CD4-positive, alpha-beta memory T cell (primary cell): ENCODE measurements around the gene NAP1L5. TPM values are rescaled to one million over a fixed set of nuclear protein-coding genes. Genes with fewer than 3 reads are reported as not detected.
A peak's percentile ranks its signal among the peaks of the same experiment; 100 is the strongest.

Source experiments
- CTCF ChIA-PET: fragments of 350-600 bp; sonication (Branson Sonifier 250); formaldehyde crosslinking; loops from one replicate; lab custom pipeline; 2021; ENCODE audit warnings: inconsistent platforms; ENCODE audit not compliant: partially characterized antibody; lab: Charles Lee
- POLR2A ChIA-PET: fragments of 350-600 bp; sonication (Branson Sonifier 250); formaldehyde crosslinking; loops from one replicate; lab custom pipeline; 2021; ENCODE audit not compliant: partially characterized antibody; lab: Charles Lee
- DNase-seq, 5 donors: peaks; one replicate each; pipeline versions ENCODE4 v3.0.0 to v3.0.0-alpha.2; 2020 to 2022; ENCODE audit warnings: mixed read lengths in 1 of 5
- H3K27ac ChIP-seq: one replicate; pipeline ENCODE4 v1.7.0; 2013; ENCODE audit warnings: low read depth, low read length
- H3K27me3 ChIP-seq: 2 replicates; pipeline ENCODE4 v1.7.0; 2013; ENCODE audit warnings: mild to moderate bottlenecking, low read length, moderate library complexity; ENCODE audit not compliant: insufficient read depth
- H3K36me3 ChIP-seq: 2 replicates; pipeline ENCODE4 v1.7.0; 2013; ENCODE audit warnings: mild to moderate bottlenecking, low read length, moderate library complexity; ENCODE audit not compliant: insufficient read depth
- H3K4me1 ChIP-seq: 2 replicates; pipeline ENCODE4 v1.7.0; 2013; ENCODE audit warnings: mild to moderate bottlenecking, low read length, moderate library complexity; ENCODE audit not compliant: insufficient read depth
- H3K4me3 ChIP-seq, 2 donors: one replicate each; pipeline ENCODE4 v1.7.0; 2013; ENCODE audit warnings: low read length in 2 of 2, mild to moderate bottlenecking in 1 of 2
- H3K9me3 ChIP-seq, 2 donors: one replicate each; pipeline ENCODE4 v1.7.0; 2013; ENCODE audit warnings: low read length in 2 of 2, control low read depth in 1 of 2; ENCODE audit not compliant: control insufficient read depth in 1 of 2
- H3K27ac Mint-ChIP-seq, 7 donors: one replicate each; pipeline ENCODE4 v1.8.0; 2020 to 2021; ENCODE audit warnings: mixed read lengths in 7 of 7, mild to moderate bottlenecking in 6 of 7, inconsistent platforms in 3 of 7, moderate library complexity in 3 of 7
- H3K27me3 Mint-ChIP-seq, 2 donors: one replicate each; pipeline ENCODE4 v1.8.0; 2020 to 2021; ENCODE audit warnings: mixed read lengths in 2 of 2
- H3K36me3 Mint-ChIP-seq, 2 donors: one replicate each; pipeline ENCODE4 v1.8.0; 2020 to 2021; ENCODE audit warnings: mixed read lengths in 2 of 2, inconsistent platforms in 1 of 2, mild to moderate bottlenecking in 1 of 2
- H3K4me1 Mint-ChIP-seq, 4 donors: one replicate each; pipeline ENCODE4 v1.8.0; 2020 to 2021; ENCODE audit warnings: mixed read lengths in 4 of 4, mild to moderate bottlenecking in 1 of 4
- H3K4me3 Mint-ChIP-seq, 8 donors: one replicate each; pipeline ENCODE4 v1.8.0; 2020 to 2021; ENCODE audit warnings: mixed read lengths in 8 of 8, mild to moderate bottlenecking in 7 of 8, moderate library complexity in 6 of 8, inconsistent platforms in 3 of 8
- H3K9me3 Mint-ChIP-seq, 8 donors: one replicate each; pipeline ENCODE4 v1.8.0; 2020 to 2021; ENCODE audit warnings: mixed read lengths in 8 of 8, mild to moderate bottlenecking in 5 of 8, inconsistent platforms in 3 of 8, moderate library complexity in 1 of 8
- intact Hi-C: fragments of 100-400 bp; cut with micrococcal nuclease; formaldehyde crosslinking; loops from one replicate; pipeline ENCODE4 v1.15.1; 2023
- polyA plus RNA-seq, 2 donors: library from polyadenylated mRNA; unstranded; fragments of 300-500 nt; fragmentation: Illumina TruSeq; gene quantifications; one replicate each; pipeline ENCODE4 v1.2.3, GENCODE V29; 2021
- total RNA-seq, 2 experiments: library from RNA; stranded (reverse); gene quantifications; one replicate each; pipeline ENCODE4 v1.2.3, GENCODE V29; 2021

Gene NAP1L5
- total and polyA plus RNA-seq, 4 experiments from 2014 or later: 1.2 to 3.9 (median 2.5) TPM

GRCh38 chr4:88673886-88674285 is 23.7 kb downstream of the NAP1L5 start:
- no peaks in the 10 kb centered on the region for H3K27me3 Mint-ChIP-seq
- H3K36me3 Mint-ChIP-seq: peaks cover 54 to 71% of the 10 kb centered on the region in 2 donors
- POLR2A ChIA-PET: no interaction called here
- intact Hi-C loops: loop anchor here (10.0 kb wide), 1 partner anchor 459 kb away; no protein-coding TSS in a partner anchor
- no peak overlapping the region for H3K4me3 Mint-ChIP-seq
- no peak overlapping the region for H3K27ac ChIP-seq
- CTCF ChIA-PET: interaction anchor here (0.8 to 1.5 kb wide), 4 partner anchors 11 to 134 kb away, joined by 3 to 5 read pairs (median 3); no protein-coding TSS in a partner anchor
- peak overlapping the region in 4 of 7 donors; percentile 10 to 66 (median 38) for H3K27ac Mint-ChIP-seq
- H3K27me3 ChIP-seq: no peaks in the 10 kb centered on the region
- peaks cover 0 to 5% (median 4%) of the 10 kb centered on the region in 4 donors for H3K4me1 Mint-ChIP-seq
- H3K9me3 Mint-ChIP-seq: no peaks in the 10 kb centered on the region
- DNase-seq: no peak
- no peak overlapping the region for H3K4me3 ChIP-seq
- H3K9me3 ChIP-seq: no peaks in the 10 kb centered on the region
- H3K4me1 ChIP-seq: no peaks in the 10 kb centered on the region
- peaks cover 25% of the 10 kb centered on the region for H3K36me3 ChIP-seq

GRCh38 chr4:88672987-88673386 is 24.6 kb downstream of the NAP1L5 start:
- ChIA-PET CTCF (interaction anchor here (0.8 to 1.5 kb wide), 6 partner anchors 10 to 133 kb away, joined by 3 to 5 read pairs (median 3); no protein-coding TSS in a partner anchor), POLR2A (no interaction called here)
- no peaks in the 10 kb centered on the region for H3K9me3 Mint-ChIP-seq
- H3K4me3 ChIP-seq: no peak overlapping the region
- intact Hi-C loops: loop anchor here (10.0 kb wide), 1 partner anchor 458 kb away; no protein-coding TSS in a partner anchor
- peaks cover 53 to 70% of the 10 kb centered on the region in 2 donors for H3K36me3 Mint-ChIP-seq
- no peaks in the 10 kb centered on the region for H3K4me1 ChIP-seq
- no peaks in the 10 kb centered on the region for H3K27me3 ChIP-seq
- no peaks in the 10 kb centered on the region for H3K9me3 ChIP-seq
- H3K4me3 Mint-ChIP-seq: no peak overlapping the region
- DNase-seq: peak in 3 of 5 donors; percentile 12 to 25 (median 20)
- no peak overlapping the region for H3K27ac ChIP-seq
- H3K4me1 Mint-ChIP-seq: peaks cover 0 to 5% (median 4%) of the 10 kb centered on the region in 4 donors
- peak overlapping the region in 3 of 7 donors; percentile 9 to 38 (median 12) for H3K27ac Mint-ChIP-seq
- peaks cover 17% of the 10 kb centered on the region for H3K36me3 ChIP-seq
- H3K27me3 Mint-ChIP-seq: no peaks in the 10 kb centered on the region

- H3K27ac ChIP-seq: no peak overlapping the region
- Mint-ChIP-seq H3K27ac (no peak overlapping the region), H3K4me3 (no peak overlapping the region), H3K4me1 (peaks cover 5 to 10% (median 7%) of the 10 kb centered on the region in 4 donors), H3K9me3 (peaks cover 0 to 2% (median 0%) of the 10 kb centered on the region in 8 donors), H3K36me3 (peaks cover 40 to 65% of the 10 kb centered on the region in 2 donors), H3K27me3 (no peaks in the 10 kb centered on the region)
- H3K36me3 ChIP-seq: peaks cover 9% of the 10 kb centered on the region
- DNase-seq: no peak
- H3K4me1 ChIP-seq: peaks cover 5% of the 10 kb centered on the region
- ChIA-PET POLR2A (no interaction called here), CTCF (interaction anchor here (1.2 to 6.7 kb wide), 3 partner anchors 11 to 147 kb away, joined by 3 to 155 read pairs (median 4); no protein-coding TSS in a partner anchor)
- H3K4me3 ChIP-seq: no peak overlapping the region
- H3K27me3 ChIP-seq: no peaks in the 10 kb centered on the region
- intact Hi-C loops: no loop called here
- no peaks in the 10 kb centered on the region for H3K9me3 ChIP-seq
Observed at GRCh38 chr4:88661739-88662138, 35.9 kb downstream of the NAP1L5 start.

- POLR2A ChIA-PET: no interaction called here
- Mint-ChIP-seq H3K4me1 (peaks cover 6 to 14% (median 8%) of the 10 kb centered on the region in 4 donors), H3K9me3 (peaks cover 0 to 2% (median 0%) of the 10 kb centered on the region in 8 donors), H3K27ac (peak overlapping the region in 2 of 7 donors; percentile 34 to 59), H3K4me3 (no peak overlapping the region), H3K36me3 (peaks cover 50 to 71% of the 10 kb centered on the region in 2 donors), H3K27me3 (no peaks in the 10 kb centered on the region)
- CTCF ChIA-PET: interaction anchor here (0.8 to 6.7 kb wide), 4 partner anchors 10 to 145 kb away, joined by 3 to 155 read pairs (median 6); no protein-coding TSS in a partner anchor
- no peak overlapping the region for H3K27ac ChIP-seq
- no peak for DNase-seq
- peaks cover 5% of the 10 kb centered on the region for H3K4me1 ChIP-seq
- intact Hi-C loops: no loop called here
- no peaks in the 10 kb centered on the region for H3K27me3 ChIP-seq
- no peaks in the 10 kb centered on the region for H3K9me3 ChIP-seq
- H3K4me3 ChIP-seq: no peak overlapping the region
- peaks cover 9% of the 10 kb centered on the region for H3K36me3 ChIP-seq
Observed at GRCh38 chr4:88660446-88661294, 37.0 kb downstream of the NAP1L5 start.

GRCh38 chr4:88659890-88660208 is 37.8 kb downstream of the NAP1L5 start:
- Histone ChIP-seq H3K4me3 (no peak overlapping the region), H3K27ac (no peak overlapping the region), H3K36me3 (peaks cover 16% of the 10 kb centered on the region), H3K4me1 (peaks cover 5% of the 10 kb centered on the region), H3K9me3 (no peaks in the 10 kb centered on the region), H3K27me3 (no peaks in the 10 kb centered on the region)
- Mint-ChIP-seq H3K27me3 (no peaks in the 10 kb centered on the region), H3K4me3 (no peak overlapping the region), H3K4me1 (peaks cover 6 to 18% (median 9%) of the 10 kb centered on the region in 4 donors), H3K27ac (peak overlapping the region in 2 of 7 donors; percentile 2 to 62), H3K9me3 (peaks cover 0 to 2% (median 0%) of the 10 kb centered on the region in 8 donors), H3K36me3 (peaks cover 50 to 74% of the 10 kb centered on the region in 2 donors)
- POLR2A ChIA-PET: interaction anchor here (0.6 kb wide), 1 partner anchor 57 kb away, joined by 3 read pairs; no protein-coding TSS in a partner anchor
- DNase-seq: no peak
- CTCF ChIA-PET: interaction anchor here (1.1 to 6.7 kb wide), 11 partner anchors 9 to 136 kb away, joined by 3 to 155 read pairs (median 5); partner anchors contain the start of gene PYURF
- intact Hi-C loops: loop anchor here (1.0 to 5.0 kb wide), 4 partner anchors 67 to 362 kb away; partner anchors contain the start of gene HERC3

- Mint-ChIP-seq H3K4me3 (no peak overlapping the region), H3K36me3 (peaks cover 47 to 70% of the 10 kb centered on the region in 2 donors), H3K4me1 (peaks cover 6 to 18% (median 9%) of the 10 kb centered on the region in 4 donors), H3K9me3 (peaks cover 0 to 2% (median 0%) of the 10 kb centered on the region in 8 donors), H3K27me3 (no peaks in the 10 kb centered on the region), H3K27ac (peak overlapping the region in 5 of 7 donors; percentile 2 to 71 (median 55))
- POLR2A ChIA-PET: interaction anchor here (0.6 to 1.0 kb wide), 5 partner anchors 47 to 119 kb away, joined by 3 to 5 read pairs (median 3); partner anchors contain the start of gene HERC3
- intact Hi-C loops: loop anchor here (1.0 to 5.0 kb wide), 4 partner anchors 66 to 363 kb away; partner anchors contain the start of gene HERC3
- DNase-seq: peak; percentile 32 to 47 (median 41)
- H3K4me1 ChIP-seq: peaks cover 5% of the 10 kb centered on the region
- CTCF ChIA-PET: interaction anchor here (0.7 to 6.7 kb wide), 17 partner anchors 8 to 363 kb away, joined by 3 to 155 read pairs (median 5); partner anchors contain the start of gene PYURF
- peaks cover 18% of the 10 kb centered on the region for H3K36me3 ChIP-seq
- no peak overlapping the region for H3K27ac ChIP-seq
- no peak overlapping the region for H3K4me3 ChIP-seq
- H3K9me3 ChIP-seq: no peaks in the 10 kb centered on the region
- H3K27me3 ChIP-seq: no peaks in the 10 kb centered on the region
Observed at GRCh38 chr4:88659055-88659889, 38.4 kb downstream of the NAP1L5 start.
